NK-92 treated with Interleukin-12 subunit alpha and Interleukin-12 subunit beta, amount 100 ng/mL, for 24 hours (cell line): ENCODE results near the gene ADAT2.
"Not testable (repeated sequence)": the region's sequence is repeated elsewhere in the genome, so short reads cannot be mapped to it uniquely, and the experiment has no call there.

Source experiments
- DNase-seq: peaks from one replicate; lab custom pipeline; 2025; lab: John Stamatoyannopoulos, UW

ADAT2 gene

GRCh38 chr6:143450453-143451371 lies at the start of gene ADAT2, which contains the start of gene PEX3:
Gene ADAT2, minus strand, starts transcription at chr6:143450695. Its CDS starts 37 bp downstream, at chr6:143450658.
Gene PEX3, plus strand, starts transcription at chr6:143450805. Its CDS starts 238 bp downstream, at chr6:143451043.
- DNase-seq = peak; percentile 87

DNA sequence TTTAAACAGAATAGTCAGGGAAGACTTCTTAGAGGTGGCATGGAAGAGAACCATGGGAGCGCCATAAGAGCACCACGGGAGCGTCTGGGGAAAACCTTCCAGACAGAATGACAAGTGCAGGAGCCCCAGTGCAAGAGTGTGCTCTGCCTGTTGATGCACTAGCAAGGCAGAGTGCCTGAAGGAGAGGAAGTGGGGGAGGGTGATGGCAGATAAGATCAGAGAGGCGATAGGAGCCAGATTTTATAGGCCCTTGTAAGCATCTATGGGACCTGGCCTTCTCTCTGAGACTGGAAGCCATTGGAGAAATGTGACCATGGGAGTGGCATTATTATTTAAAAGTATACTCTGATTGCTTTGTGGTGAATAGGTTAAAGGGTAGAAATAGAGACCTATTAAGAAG lies 47.9 kb upstream of the ADAT2 start:
- DNase-seq = no peak

- no peak for DNase-seq
These were observed 46.5 kb upstream of the ADAT2 start for GRCh38 chr6:143496974-143497373.

- no peak for DNase-seq
These were observed 40.3 kb upstream of the ADAT2 start for GRCh38 chr6:143490775-143491174.

GRCh38 chr6:143490244-143490643 lies 39.7 kb upstream of the ADAT2 start:
- DNase-seq = no peak

DNA sequence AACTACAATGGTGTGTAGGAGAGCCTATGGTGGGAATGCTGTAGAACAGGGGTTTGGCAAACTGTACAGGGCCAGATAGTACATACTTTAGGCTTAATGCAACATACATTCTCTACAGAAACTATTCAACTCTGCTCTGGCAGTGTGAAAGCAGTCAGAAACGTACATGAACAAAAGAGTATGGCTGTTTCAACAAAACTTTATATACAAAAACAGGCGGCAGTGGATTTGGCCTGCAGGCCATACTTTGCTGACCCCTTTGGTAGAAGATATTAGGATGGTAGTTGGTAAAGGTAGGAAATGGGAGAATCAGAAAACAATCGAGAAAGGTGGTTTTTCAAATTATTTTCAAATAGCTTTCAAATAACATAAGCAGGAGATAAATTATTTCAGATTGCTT lies 36.3 kb upstream of the ADAT2 start:
- no peak for DNase-seq

DNA sequence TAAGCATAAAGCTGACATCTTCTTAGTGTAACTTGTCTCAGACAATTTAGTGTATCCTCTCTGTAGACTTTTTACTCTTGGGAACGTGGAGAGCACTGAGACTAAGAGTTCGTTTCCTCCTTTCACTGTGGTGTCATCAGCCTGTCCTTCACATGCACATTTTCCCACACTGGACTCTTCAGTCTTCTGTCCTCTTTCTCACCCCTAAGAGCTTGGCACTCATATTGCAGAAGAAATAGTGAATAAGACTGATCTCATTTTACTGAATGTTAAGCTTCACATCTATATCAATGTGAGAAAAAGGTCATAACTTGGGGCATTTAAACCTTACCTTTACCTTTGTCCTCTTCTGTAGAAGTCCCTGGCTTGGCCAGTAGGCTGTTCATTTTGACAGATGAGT lies 35.5 kb upstream of the ADAT2 start:
- no peak for DNase-seq

- no peak for DNase-seq
These were observed 32.1 kb upstream of the ADAT2 start for GRCh38 chr6:143482593-143482992.

GRCh38 chr6:143478479-143479062 lies 28.1 kb upstream of the ADAT2 start:
- DNase-seq = no peak

GRCh38 chr6:143476545-143476944 lies 26.1 kb upstream of the ADAT2 start:
- DNase-seq = no peak

DNA sequence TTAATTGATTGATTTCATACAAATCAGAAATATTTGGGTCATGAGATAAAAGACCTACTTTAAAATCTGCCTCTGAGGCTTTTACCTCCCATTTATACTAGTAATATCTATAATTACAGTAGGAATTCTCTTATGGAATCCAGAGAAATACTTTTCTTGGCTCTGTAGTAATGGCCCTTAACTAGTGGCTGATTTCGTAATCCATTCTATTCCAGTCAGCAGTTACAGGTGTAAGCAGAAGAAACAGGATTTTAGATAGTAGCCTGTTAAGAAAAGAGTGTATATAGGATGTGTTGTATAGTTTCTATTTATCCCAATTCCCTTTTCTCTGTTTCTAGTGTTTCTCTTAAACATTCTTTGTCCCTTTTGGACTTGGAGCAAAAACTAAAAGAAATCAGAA lies 21.3 kb upstream of the ADAT2 start:
- no peak for DNase-seq

- DNase-seq = not testable (repeated sequence)
These were observed 18.3 kb upstream of the ADAT2 start for GRCh38 chr6:143468823-143469222.

- DNase-seq = no peak
These were observed 17.5 kb upstream of the ADAT2 start for GRCh38 chr6:143468026-143468425.

- no peak for DNase-seq
These were observed 15.1 kb upstream of the ADAT2 start for GRCh38 chr6:143465546-143465945.

- no peak for DNase-seq
These were observed 7.3 kb upstream of the ADAT2 start for GRCh38 chr6:143457563-143458359.

GRCh38 chr6:143451531-143451930 lies 1.0 kb upstream of the ADAT2 start:
- DNase-seq = no peak

DNA sequence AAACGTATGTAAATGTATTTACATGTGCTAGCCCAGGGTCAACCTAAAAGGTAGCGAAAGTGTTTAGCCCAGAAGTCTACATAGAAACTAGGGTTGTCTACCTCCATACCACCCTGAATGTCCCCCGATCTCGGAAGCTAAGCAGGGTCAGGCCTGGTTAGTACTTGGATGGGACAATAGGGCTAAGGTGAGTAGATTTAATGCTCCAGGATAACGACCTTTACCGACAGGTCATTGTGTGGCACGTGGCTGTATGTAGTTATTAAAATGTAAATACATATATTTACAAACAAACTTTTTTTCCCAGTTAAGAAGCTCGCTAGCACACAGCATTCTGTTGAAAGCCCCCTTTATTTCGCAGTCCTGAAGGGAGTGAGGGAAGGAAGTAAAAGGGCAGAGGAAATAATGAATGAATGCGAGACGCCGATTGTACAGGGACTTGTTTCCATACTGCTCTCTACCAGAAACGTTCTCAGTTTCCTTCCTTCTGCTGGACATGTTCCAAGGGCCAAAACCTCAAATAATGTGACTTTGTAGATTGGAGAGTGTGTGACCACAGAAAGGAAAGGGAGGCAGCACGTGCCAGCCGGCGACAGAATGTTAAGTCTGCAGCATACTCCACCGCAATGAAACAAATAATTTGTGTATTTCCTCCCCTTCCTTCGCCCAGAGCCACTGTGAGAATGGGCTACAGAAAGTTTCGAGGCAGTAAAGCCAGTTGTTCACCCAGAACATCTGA lies 612 bp downstream of the ADAT2 start:
- no peak for DNase-seq

DNA sequence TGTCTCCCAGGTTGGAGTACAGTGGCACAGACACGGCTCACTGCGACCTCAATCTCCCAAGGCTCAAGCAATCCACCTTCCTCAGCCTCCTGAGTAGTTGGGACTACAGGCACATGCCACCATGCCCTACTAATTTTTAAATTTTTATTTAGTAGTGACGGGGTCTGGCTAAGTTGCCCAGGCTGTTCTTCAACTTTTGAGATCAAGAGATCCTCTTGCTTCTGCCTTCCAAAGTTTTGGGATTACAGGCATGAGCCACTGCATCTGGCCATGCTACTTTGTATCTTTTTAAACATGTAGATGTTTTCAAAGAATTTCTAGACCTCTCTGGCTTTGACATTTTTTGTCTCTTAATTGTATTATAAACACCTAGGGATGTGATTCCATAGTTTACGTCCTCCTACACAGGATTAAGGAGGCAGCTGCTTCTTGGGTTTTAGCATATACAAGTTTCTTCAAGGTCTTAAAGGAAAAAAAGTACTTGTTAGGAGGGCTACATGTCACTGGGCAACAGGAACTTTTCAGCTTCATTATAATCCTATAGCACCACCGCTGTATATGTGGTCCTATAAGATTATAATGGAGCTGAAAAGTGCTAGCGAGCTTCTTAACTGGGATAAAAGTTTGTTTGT lies 1.3 kb downstream of the ADAT2 start:
- no peak for DNase-seq

GRCh38 chr6:143447865-143448264 lies 2.6 kb downstream of the ADAT2 start:
- DNase-seq = not testable (repeated sequence)

GRCh38 chr6:143443096-143443495 lies 7.4 kb downstream of the ADAT2 start:
- DNase-seq = no peak
